Mesothelial cell of epicardium (in vitro differentiated cells): ENCODE measurements around the gene ANP32B. TPM values are rescaled to one million over a fixed set of nuclear protein-coding genes. Genes with fewer than 3 reads are reported as not detected.

Experiments
- DNase-seq, 2 experiments: peaks; one replicate each; pipeline ENCODE4 v3.0.0; 2021; ENCODE audit warnings: low spot score in 2 of 2; ENCODE audit not compliant: unreplicated experiment in 2 of 2
- H3K27ac Mint-ChIP-seq: 2 replicates; pipeline ENCODE4 v1.8.0; 2021; ENCODE audit warnings: mixed read lengths
- H3K27me3 Mint-ChIP-seq: 2 replicates; pipeline ENCODE4 v1.8.0; 2021; ENCODE audit warnings: low read depth, mixed read lengths
- H3K36me3 Mint-ChIP-seq: 2 replicates; pipeline ENCODE4 v1.8.0; 2021; ENCODE audit warnings: mixed read lengths
- H3K4me1 Mint-ChIP-seq: 2 replicates; pipeline ENCODE4 v1.8.0; 2021; ENCODE audit warnings: mixed read lengths
- H3K4me3 Mint-ChIP-seq: 2 replicates; pipeline ENCODE4 v1.8.0; 2021; ENCODE audit warnings: mild to moderate bottlenecking, moderate library complexity, mixed read lengths
- H3K9me3 Mint-ChIP-seq: 2 replicates; pipeline ENCODE4 v1.8.0; 2021; ENCODE audit warnings: mixed read lengths
- total RNA-seq: library from RNA; stranded (reverse); gene quantifications from 3 replicates; pipeline ENCODE4 v1.2.1, GENCODE V29; 2021
- TF ChIP-seq, protein P1 (sequence below): fragments of 200-600 bp; sonication (generic); IDR thresholded peaks from one replicate; pipeline ENCODE4 v1.5.0; 2021; ENCODE audit warnings: antibody characterized with exemption; ENCODE audit not compliant: unreplicated experiment

The ANP32B gene
- total RNA-seq, 1 donor from 2014 or later = 137 TPM

GRCh38 chr9:98037357-98037756 is 54.2 kb downstream of the ANP32B start:
- H3K4me3 Mint-ChIP-seq = no peak overlapping the region
- TF ChIP-seq, protein P1, sequence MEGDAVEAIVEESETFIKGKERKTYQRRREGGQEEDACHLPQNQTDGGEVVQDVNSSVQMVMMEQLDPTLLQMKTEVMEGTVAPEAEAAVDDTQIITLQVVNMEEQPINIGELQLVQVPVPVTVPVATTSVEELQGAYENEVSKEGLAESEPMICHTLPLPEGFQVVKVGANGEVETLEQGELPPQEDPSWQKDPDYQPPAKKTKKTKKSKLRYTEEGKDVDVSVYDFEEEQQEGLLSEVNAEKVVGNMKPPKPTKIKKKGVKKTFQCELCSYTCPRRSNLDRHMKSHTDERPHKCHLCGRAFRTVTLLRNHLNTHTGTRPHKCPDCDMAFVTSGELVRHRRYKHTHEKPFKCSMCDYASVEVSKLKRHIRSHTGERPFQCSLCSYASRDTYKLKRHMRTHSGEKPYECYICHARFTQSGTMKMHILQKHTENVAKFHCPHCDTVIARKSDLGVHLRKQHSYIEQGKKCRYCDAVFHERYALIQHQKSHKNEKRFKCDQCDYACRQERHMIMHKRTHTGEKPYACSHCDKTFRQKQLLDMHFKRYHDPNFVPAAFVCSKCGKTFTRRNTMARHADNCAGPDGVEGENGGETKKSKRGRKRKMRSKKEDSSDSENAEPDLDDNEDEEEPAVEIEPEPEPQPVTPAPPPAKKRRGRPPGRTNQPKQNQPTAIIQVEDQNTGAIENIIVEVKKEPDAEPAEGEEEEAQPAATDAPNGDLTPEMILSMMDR = no peak
- H3K27me3 Mint-ChIP-seq = peaks cover 12% of the 10 kb centered on the region
- H3K27ac Mint-ChIP-seq = no peak overlapping the region
- H3K4me1 Mint-ChIP-seq = no peaks in the 10 kb centered on the region
- no peaks in the 10 kb centered on the region for H3K9me3 Mint-ChIP-seq
- H3K36me3 Mint-ChIP-seq = no peaks in the 10 kb centered on the region
- DNase-seq = no peak

GRCh38 chr9:98038958-98039357 is 55.8 kb downstream of the ANP32B start:
- no peak overlapping the region for H3K27ac Mint-ChIP-seq
- no peaks in the 10 kb centered on the region for H3K36me3 Mint-ChIP-seq
- H3K9me3 Mint-ChIP-seq = no peaks in the 10 kb centered on the region
- H3K4me1 Mint-ChIP-seq = no peaks in the 10 kb centered on the region
- TF ChIP-seq, protein P1 = no peak
- peaks cover 13% of the 10 kb centered on the region for H3K27me3 Mint-ChIP-seq
- H3K4me3 Mint-ChIP-seq = no peak overlapping the region
- DNase-seq = no peak

DNA sequence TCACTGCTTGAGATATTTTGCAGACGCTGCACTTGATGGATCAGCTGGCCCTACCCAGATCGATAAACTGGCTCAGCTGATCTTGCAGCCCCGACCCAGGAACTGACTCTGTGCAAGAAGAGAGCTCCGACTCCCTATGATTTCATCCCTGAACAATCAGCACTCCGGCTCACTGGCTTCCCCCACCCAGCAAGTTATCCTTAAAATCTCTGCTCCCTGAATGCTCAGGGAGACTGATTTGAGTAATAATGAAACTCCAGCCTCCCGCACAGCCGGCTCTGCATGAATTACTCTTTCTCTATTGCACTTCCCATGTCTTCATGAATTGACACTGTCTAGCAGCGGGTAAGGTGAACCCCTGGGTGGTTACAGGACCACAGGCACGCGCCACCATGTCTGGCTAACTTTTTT is 56.5 kb downstream of the ANP32B start:
- H3K36me3 Mint-ChIP-seq = no peaks in the 10 kb centered on the region
- H3K27ac Mint-ChIP-seq = no peak overlapping the region
- peaks cover 13% of the 10 kb centered on the region for H3K27me3 Mint-ChIP-seq
- TF ChIP-seq, protein P1 = no peak
- no peak for DNase-seq
- no peak overlapping the region for H3K4me3 Mint-ChIP-seq
- H3K4me1 Mint-ChIP-seq = no peaks in the 10 kb centered on the region
- H3K9me3 Mint-ChIP-seq = no peaks in the 10 kb centered on the region

DNA sequence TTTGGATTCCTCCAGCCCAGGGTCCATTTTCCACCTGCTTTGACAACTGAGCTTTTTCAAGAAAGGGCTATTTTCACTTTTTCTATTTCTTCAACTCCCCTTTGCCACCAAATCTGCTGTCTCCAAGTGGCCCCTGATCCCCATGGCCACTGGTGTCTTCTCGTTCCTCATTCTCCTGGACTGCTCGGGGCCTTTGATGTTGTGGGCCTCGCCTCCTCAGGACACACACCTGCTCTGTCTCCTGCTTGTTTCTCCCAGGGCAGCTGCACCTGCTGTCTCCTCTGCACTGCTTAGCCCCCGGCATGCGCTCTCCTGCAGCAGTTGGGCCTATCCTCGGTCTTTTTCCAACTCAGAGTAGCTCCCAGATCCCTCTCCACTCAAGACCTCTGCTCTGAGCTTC is 57.1 kb downstream of the ANP32B start:
- Mint-ChIP-seq H3K4me3 (no peak overlapping the region), H3K27me3 (peaks cover 13% of the 10 kb centered on the region), H3K36me3 (no peaks in the 10 kb centered on the region), H3K4me1 (no peaks in the 10 kb centered on the region), H3K27ac (no peak overlapping the region), H3K9me3 (no peaks in the 10 kb centered on the region)
- no peak for DNase-seq
- TF ChIP-seq, protein P1 = no peak

DNA sequence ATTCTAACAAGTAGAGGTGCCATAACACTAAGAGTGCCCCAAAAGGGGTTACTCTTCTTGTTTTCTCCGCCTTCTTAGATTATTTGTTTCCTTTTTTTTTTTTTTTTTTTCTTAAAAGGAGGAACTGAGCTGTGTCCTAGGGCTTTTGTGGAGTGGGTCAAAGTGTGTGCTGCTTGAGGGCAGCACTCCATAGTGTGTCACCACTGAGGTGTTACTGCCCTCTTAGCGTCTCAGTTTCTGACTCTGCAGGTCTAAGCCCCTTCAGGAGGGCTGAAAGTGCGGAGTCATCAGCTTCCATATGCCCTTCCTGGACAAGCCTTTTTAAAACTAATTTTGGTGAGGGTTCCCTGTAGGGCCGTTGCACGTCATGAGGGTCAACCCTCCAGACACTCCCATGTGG is 60.8 kb downstream of the ANP32B start:
- no peak overlapping the region for H3K4me3 Mint-ChIP-seq
- no peaks in the 10 kb centered on the region for H3K9me3 Mint-ChIP-seq
- H3K36me3 Mint-ChIP-seq = no peaks in the 10 kb centered on the region
- H3K27me3 Mint-ChIP-seq = peaks cover 12% of the 10 kb centered on the region
- no peak for DNase-seq
- H3K27ac Mint-ChIP-seq = no peak overlapping the region
- TF ChIP-seq, protein P1 = no peak
- H3K4me1 Mint-ChIP-seq = no peaks in the 10 kb centered on the region
